GM18861 (cell line): ENCODE data around the gene ZDHHC1.
"Not testable (repeated sequence)": the region's sequence is repeated elsewhere in the genome, so short reads cannot be mapped to it uniquely, and the experiment has no call there.

Experiments used
- ATAC-seq: cut with Tn5 transposase; IDR thresholded peaks from one replicate; pipeline ENCODE4 v1.9.1; 2021; ENCODE audit not compliant: unreplicated experiment

The ZDHHC1 gene

GRCh38 chr16:67378642-67379041 lies 37.6 kb downstream of the ZDHHC1 start:
- ATAC-seq: no peak

- not testable (repeated sequence) for ATAC-seq
These were observed 40.3 kb downstream of the ZDHHC1 start for GRCh38 chr16:67376012-67376411.

- no peak for ATAC-seq
These were observed 43.6 kb downstream of the ZDHHC1 start for GRCh38 chr16:67372664-67373063.

- no peak for ATAC-seq
These were observed 45.6 kb downstream of the ZDHHC1 start for GRCh38 chr16:67370661-67371060.

- ATAC-seq: no peak
These were observed 51.6 kb downstream of the ZDHHC1 start for GRCh38 chr16:67364600-67365235.

- ATAC-seq: no peak
These were observed 55.2 kb downstream of the ZDHHC1 start for GRCh38 chr16:67361038-67361437.

GRCh38 chr16:67359540-67360269 lies 56.6 kb downstream of the ZDHHC1 start:
- not testable (repeated sequence) for ATAC-seq

GRCh38 chr16:67357561-67357960 lies 58.7 kb downstream of the ZDHHC1 start:
- ATAC-seq: no peak

GRCh38 chr16:67356396-67356795 lies 59.9 kb downstream of the ZDHHC1 start:
- ATAC-seq: no peak

- ATAC-seq: not testable (repeated sequence)
These were observed 63.8 kb downstream of the ZDHHC1 start for GRCh38 chr16:67352463-67352862.

GRCh38 chr16:67350324-67350723 lies 66.0 kb downstream of the ZDHHC1 start:
- no peak for ATAC-seq

- ATAC-seq: no peak
These were observed 67.1 kb downstream of the ZDHHC1 start for GRCh38 chr16:67349172-67349571.

GRCh38 chr16:67346341-67346740 lies 69.9 kb downstream of the ZDHHC1 start:
- ATAC-seq: no peak

- ATAC-seq: no peak
These were observed 70.9 kb downstream of the ZDHHC1 start for GRCh38 chr16:67345401-67345800.
